Upper lobe of left lung (tissue), 6 donors: ENCODE results near the gene DLD. TPM values are rescaled to one million over a fixed set of nuclear protein-coding genes. Genes with fewer than 3 reads are reported as not detected.

Experiments used
- ATAC-seq, 2 donors: fragments of 200-7000 bp; cut with Tn5 transposase; one replicate each; pipeline ENCODE4 v1.9.1; 2022; ENCODE audit warnings: mild to moderate bottlenecking in 2 of 2, moderate library complexity in 2 of 2; ENCODE audit not compliant: low FRiP score in 2 of 2
- DNase-seq, 2 donors: peaks; one replicate each; pipeline ENCODE4 v3.0.0-alpha.2; 2019 to 2020
- H3K27ac ChIP-seq, 4 donors: fragments of 200-600 bp; sonication (generic); one replicate each; pipeline ENCODE4 v1.5.1; 2016 to 2019
- H3K27me3 ChIP-seq, 4 donors: fragments of 200-600 bp; sonication (generic); one replicate each; pipeline ENCODE4 v1.5.1; 2017 to 2019
- H3K36me3 ChIP-seq, 4 donors: fragments of 200-600 bp; sonication (generic); one replicate each; pipeline ENCODE4 v1.5.1; 2016 to 2019
- H3K4me1 ChIP-seq, 4 donors: fragments of 200-600 bp; sonication (generic); one replicate each; pipeline ENCODE4 v1.5.1; 2018 to 2019
- H3K4me3 ChIP-seq, 4 donors: fragments of 200-600 bp; sonication (generic); one replicate each; pipeline ENCODE4 v1.5.1; 2017 to 2019; ENCODE audit warnings: mild to moderate bottlenecking in 2 of 4, moderate library complexity in 1 of 4
- H3K9me3 ChIP-seq, 4 donors: fragments of 200-600 bp; sonication (generic); one replicate each; pipeline ENCODE4 v1.5.1; 2018 to 2019
- CTCF ChIP-seq, 6 experiments: fragments of 450-650 bp in 4 of 6; fragments of 200-600 bp in 2 of 6; sonication (generic) in 2 of 6; IDR thresholded peaks; one replicate each; pipeline ENCODE4 v1.5.1; 2016 to 2019; ENCODE audit warnings: antibody characterized with exemption in 6 of 6
- EP300 ChIP-seq, 4 donors: sonication (generic); formaldehyde crosslinking; IDR thresholded peaks; one replicate each; pipeline ENCODE4 v1.5.1; 2017; ENCODE audit warnings: antibody characterized with exemption in 4 of 4, control low read depth in 2 of 4
- POLR2A ChIP-seq, 4 donors: fragments of 450-650 bp; IDR thresholded peaks; one replicate each; pipeline ENCODE4 v1.5.1; 2016 to 2017; ENCODE audit warnings: antibody characterized with exemption in 4 of 4, mild to moderate bottlenecking in 2 of 4
- POLR2AphosphoS5 ChIP-seq, 2 donors: sonication (generic); formaldehyde crosslinking; IDR thresholded peaks; one replicate each; pipeline ENCODE4 v1.5.1; 2017; ENCODE audit warnings: antibody characterized with exemption in 2 of 2
- WGBS, 2 donors: methylation state at CpG; one replicate each; pipeline ENCODE4 v1.1.5; 2017 to 2018; 5-methylcytosine and 5-hydroxymethylcytosine counted together
- total RNA-seq, 6 donors: library from RNA; depleted of rRNA in 4 of 6; stranded (reverse); fragments of >200 nt in 4 of 6; gene quantifications; one replicate each; pipeline versions ENCODE4 v1.1.0 to v1.2.1, GENCODE V29; 2016 to 2021
- donor health status: DM: no; HTN: no; CAD: no; lungs with moderate emphysema.
- donor health status: DM: no; HTN: yes; CAD: no; lungs with severe emphysema.

Gene DLD
- total RNA-seq, 6 donors from 2014 or later: 21.3 to 62.9 (median 52.9) TPM

DNA sequence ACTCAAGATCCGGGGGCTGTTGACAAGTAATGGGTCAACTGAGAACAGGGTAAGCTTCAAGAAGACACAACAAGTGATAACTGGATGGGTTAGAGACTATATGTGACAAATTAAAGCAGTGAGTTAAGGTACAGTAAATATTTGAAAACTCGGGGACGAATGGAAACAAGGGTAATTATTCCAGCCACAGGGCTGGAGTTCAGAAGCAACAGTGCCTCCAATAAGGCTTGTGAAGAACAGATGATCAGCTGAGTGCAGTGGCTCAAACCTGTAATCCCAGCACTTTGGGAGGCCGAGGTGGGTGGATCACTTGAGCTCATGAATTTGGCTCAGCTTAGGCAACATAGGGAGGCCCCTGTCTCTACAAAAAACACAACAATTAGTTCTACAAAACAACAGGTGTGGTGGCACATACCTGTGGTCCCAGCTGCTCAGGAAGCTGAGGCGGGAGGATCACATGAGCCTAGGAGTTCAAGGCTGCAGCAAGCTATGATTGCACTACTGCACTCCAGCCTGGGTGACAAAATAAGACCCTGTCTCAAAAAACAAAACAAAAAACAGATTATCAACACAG lies 20.5 kb upstream of the DLD start:
- no peak for ATAC-seq
- H3K36me3 ChIP-seq: no peaks in the 10 kb centered on the region
- 85 to 87% methylated on average over 5 of the region's 5 CpGs for WGBS, 2 donors

GRCh38 chr7:107874111-107874510 lies 16.9 kb upstream of the DLD start:
- Histone ChIP-seq H3K4me1 (peaks cover 4 to 20% (median 12%) of the 10 kb centered on the region in 4 donors), H3K4me3 (no peak overlapping the region), H3K27ac (no peak overlapping the region), H3K27me3 (no peaks in the 10 kb centered on the region), H3K36me3 (no peaks in the 10 kb centered on the region), H3K9me3 (no peaks in the 10 kb centered on the region)
- ATAC-seq: no peak
- TF ChIP-seq POLR2AphosphoS5 (IDR thresholded peaks at IDR 0.05): no peak
- no peak for TF ChIP-seq POLR2A (IDR thresholded peaks at IDR 0.05)
- TF ChIP-seq CTCF (IDR thresholded peaks at IDR 0.05): no peak
- TF ChIP-seq EP300 (IDR thresholded peaks at IDR 0.05): no peak
- 80 to 85% methylated on average over 2 of the region's 2 CpGs for WGBS, 2 donors
- no peak for DNase-seq

More for the DNA sequence above, 20.5 kb upstream of the DLD start:
- no peak overlapping the region for H3K4me3 ChIP-seq
- H3K27ac ChIP-seq: no peak overlapping the region
- no peak for DNase-seq
- TF ChIP-seq POLR2A (IDR thresholded peaks at IDR 0.05) (no peak), EP300 (IDR thresholded peaks at IDR 0.05) (no peak), CTCF (IDR thresholded peaks at IDR 0.05) (no peak), POLR2AphosphoS5 (IDR thresholded peaks at IDR 0.05) (no peak)
- H3K27me3 ChIP-seq: no peaks in the 10 kb centered on the region
- peaks cover 0 to 12% (median 8%) of the 10 kb centered on the region in 4 donors for H3K4me1 ChIP-seq
- no peaks in the 10 kb centered on the region for H3K9me3 ChIP-seq

- 19 to 25% methylated on average over 6 of the region's 6 CpGs for WGBS, 2 donors
Measured at GRCh38 chr7:107874605-107875446, 16.2 kb upstream of the DLD start.

GRCh38 chr7:107876916-107877315 lies 14.1 kb upstream of the DLD start:
- Histone ChIP-seq H3K4me3 (no peak overlapping the region), H3K36me3 (no peaks in the 10 kb centered on the region), H3K4me1 (peaks cover 4 to 26% (median 15%) of the 10 kb centered on the region in 4 donors), H3K9me3 (no peaks in the 10 kb centered on the region), H3K27ac (no peak overlapping the region), H3K27me3 (no peaks in the 10 kb centered on the region)
- no peak for ATAC-seq
- DNase-seq: no peak
- TF ChIP-seq EP300 (IDR thresholded peaks at IDR 0.05): no peak
- no peak for TF ChIP-seq POLR2A (IDR thresholded peaks at IDR 0.05)
- TF ChIP-seq CTCF (IDR thresholded peaks at IDR 0.05): no peak
- no peak for TF ChIP-seq POLR2AphosphoS5 (IDR thresholded peaks at IDR 0.05)
- 33 to 47% methylated on average over 2 of the region's 2 CpGs for WGBS, 2 donors

More at GRCh38 chr7:107874605-107875446, 16.2 kb upstream of the DLD start:
- ATAC-seq (peak; percentile 82 to 90), DNase-seq (peak in 1 of 2 donors; percentile 49)
- TF ChIP-seq CTCF (IDR thresholded peaks at IDR 0.05) (peak; percentile 56 to 77 (median 68)), EP300 (IDR thresholded peaks at IDR 0.05) (no peak), POLR2A (IDR thresholded peaks at IDR 0.05) (no peak)
- peaks cover 4 to 26% (median 15%) of the 10 kb centered on the region in 4 donors for H3K4me1 ChIP-seq
- no peaks in the 10 kb centered on the region for H3K36me3 ChIP-seq
- H3K4me3 ChIP-seq: no peak overlapping the region
- H3K9me3 ChIP-seq: no peaks in the 10 kb centered on the region
- no peaks in the 10 kb centered on the region for H3K27me3 ChIP-seq
- H3K27ac ChIP-seq: no peak overlapping the region
